Tibial nerve (tissue), 4 donors: Measurements from ENCODE around the gene GRM4. TPM values are rescaled to one million over a fixed set of nuclear protein-coding genes. Genes with fewer than 3 reads are reported as not detected.

ENCODE experiments used
- DNase-seq, 2 donors: peaks; one replicate each; pipeline ENCODE4 v3.0.0-alpha.2; 2019; ENCODE audit warnings: low spot score in 2 of 2
- H3K27ac ChIP-seq, 4 donors: fragments of 200-600 bp; sonication (generic) in 3 of 4; one replicate each; pipeline ENCODE4 v1.5.1; 2017 to 2019; ENCODE audit warnings: mild to moderate bottlenecking in 1 of 4
- H3K27me3 ChIP-seq, 2 donors: fragments of 200-600 bp; sonication (generic) in 1 of 2; one replicate each; pipeline versions ENCODE4 v1.5.1 to v1.6.0; 2017 to 2019
- H3K36me3 ChIP-seq, 3 donors: fragments of 200-600 bp; sonication (generic); one replicate each; pipeline ENCODE4 v1.5.1; 2018 to 2019
- H3K4me1 ChIP-seq, 4 donors: fragments of 200-600 bp; sonication (generic) in 3 of 4; one replicate each; pipeline ENCODE4 v1.5.1; 2017 to 2019
- H3K4me3 ChIP-seq, 4 donors: fragments of 200-600 bp; sonication (generic) in 3 of 4; one replicate each; pipeline ENCODE4 v1.5.1; 2017 to 2019; ENCODE audit warnings: mild to moderate bottlenecking in 1 of 4, moderate library complexity in 1 of 4
- H3K9me3 ChIP-seq, 4 donors: fragments of 200-600 bp; sonication (generic) in 3 of 4; one replicate each; pipeline ENCODE4 v1.5.1; 2017 to 2019
- CTCF ChIP-seq, 5 experiments: fragments of 200-600 bp in 3 of 5; fragments of 450-650 bp in 2 of 5; sonication (generic) in 3 of 5; IDR thresholded peaks; one replicate each; pipeline ENCODE4 v1.5.1; 2016 to 2019; ENCODE audit warnings: antibody characterized with exemption in 5 of 5, mild to moderate bottlenecking in 3 of 5, moderate library complexity in 2 of 5
- EP300 ChIP-seq, 2 donors: sonication (generic); formaldehyde crosslinking; IDR thresholded peaks; one replicate each; pipeline ENCODE4 v1.6.1; 2017; ENCODE audit warnings: antibody characterized with exemption in 2 of 2, mild to moderate bottlenecking in 1 of 2
- POLR2A ChIP-seq, 2 donors: fragments of 450-650 bp; IDR thresholded peaks; one replicate each; pipeline ENCODE4 v1.6.1; 2017; ENCODE audit warnings: antibody characterized with exemption in 2 of 2, mild to moderate bottlenecking in 2 of 2, moderate library complexity in 2 of 2
- WGBS, 2 donors: methylation state at CpG; one replicate each; pipeline ENCODE4 v1.1.5; 2018; 5-methylcytosine and 5-hydroxymethylcytosine counted together
- total RNA-seq, 4 donors: library from RNA; depleted of rRNA; stranded (reverse); fragments of >200 nt; gene quantifications; one replicate each; pipeline ENCODE4 v1.1.0, GENCODE V29; 2016

GRM4 gene
- total RNA-seq, 4 donors from 2014 or later, result not detected

GRCh38 chr6:34067814-34068213 is 78.1 kb downstream of the GRM4 start:
- H3K27me3 ChIP-seq, result peaks cover 0 to 65% of the 10 kb centered on the region in 2 donors
- H3K4me3 ChIP-seq, result no peak overlapping the region
- H3K9me3 ChIP-seq, result no peaks in the 10 kb centered on the region
- no peaks in the 10 kb centered on the region for H3K36me3 ChIP-seq
- no peak for TF ChIP-seq CTCF (IDR thresholded peaks at IDR 0.05)
- TF ChIP-seq POLR2A (IDR thresholded peaks at IDR 0.05), result no peak
- no peak for TF ChIP-seq EP300 (IDR thresholded peaks at IDR 0.05)
- H3K27ac ChIP-seq, result no peak overlapping the region
- 48 to 49% methylated on average over 9 to 13 of the region's 13 CpGs for WGBS, 2 donors
- no peak for DNase-seq
- peaks cover 0 to 9% (median 0%) of the 10 kb centered on the region in 4 donors for H3K4me1 ChIP-seq

GRCh38 chr6:34066772-34067770 is 78.8 kb downstream of the GRM4 start:
- peaks cover 0 to 69% of the 10 kb centered on the region in 2 donors for H3K27me3 ChIP-seq
- no peak for DNase-seq
- peaks cover 0 to 9% (median 0%) of the 10 kb centered on the region in 4 donors for H3K4me1 ChIP-seq
- H3K36me3 ChIP-seq, result no peaks in the 10 kb centered on the region
- TF ChIP-seq POLR2A (IDR thresholded peaks at IDR 0.05), result no peak
- TF ChIP-seq CTCF (IDR thresholded peaks at IDR 0.05), result no peak
- no peak for TF ChIP-seq EP300 (IDR thresholded peaks at IDR 0.05)
- no peak overlapping the region for H3K27ac ChIP-seq
- WGBS, 2 donors, result 52% methylated on average over 21 of the region's 21 CpGs
- no peaks in the 10 kb centered on the region for H3K9me3 ChIP-seq
- H3K4me3 ChIP-seq, result no peak overlapping the region

DNA sequence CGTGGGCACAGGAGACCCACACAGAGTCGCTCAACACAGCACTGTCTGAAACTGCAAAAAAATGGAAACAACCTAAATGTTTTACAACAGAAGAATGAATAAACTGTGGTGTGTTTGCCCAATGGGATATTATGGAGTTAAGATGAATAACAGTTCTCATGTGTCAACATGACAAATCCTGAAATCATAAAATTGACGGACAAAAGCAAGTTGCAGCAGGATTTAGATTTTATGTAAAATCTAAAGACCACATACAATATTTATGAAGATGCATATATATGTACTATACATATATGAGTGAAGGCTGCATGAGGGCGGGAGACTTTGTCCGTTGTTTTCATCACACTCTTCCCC is 79.7 kb downstream of the GRM4 start:
- Histone ChIP-seq H3K27me3 (peaks cover 0 to 73% of the 10 kb centered on the region in 2 donors), H3K9me3 (no peaks in the 10 kb centered on the region), H3K36me3 (no peaks in the 10 kb centered on the region), H3K27ac (no peak overlapping the region), H3K4me3 (no peak overlapping the region), H3K4me1 (peaks cover 0 to 9% (median 0%) of the 10 kb centered on the region in 4 donors)
- 55 to 60% methylated on average over 5 of the region's 5 CpGs for WGBS, 2 donors
- DNase-seq, result no peak
- no peak for TF ChIP-seq EP300 (IDR thresholded peaks at IDR 0.05)

DNA sequence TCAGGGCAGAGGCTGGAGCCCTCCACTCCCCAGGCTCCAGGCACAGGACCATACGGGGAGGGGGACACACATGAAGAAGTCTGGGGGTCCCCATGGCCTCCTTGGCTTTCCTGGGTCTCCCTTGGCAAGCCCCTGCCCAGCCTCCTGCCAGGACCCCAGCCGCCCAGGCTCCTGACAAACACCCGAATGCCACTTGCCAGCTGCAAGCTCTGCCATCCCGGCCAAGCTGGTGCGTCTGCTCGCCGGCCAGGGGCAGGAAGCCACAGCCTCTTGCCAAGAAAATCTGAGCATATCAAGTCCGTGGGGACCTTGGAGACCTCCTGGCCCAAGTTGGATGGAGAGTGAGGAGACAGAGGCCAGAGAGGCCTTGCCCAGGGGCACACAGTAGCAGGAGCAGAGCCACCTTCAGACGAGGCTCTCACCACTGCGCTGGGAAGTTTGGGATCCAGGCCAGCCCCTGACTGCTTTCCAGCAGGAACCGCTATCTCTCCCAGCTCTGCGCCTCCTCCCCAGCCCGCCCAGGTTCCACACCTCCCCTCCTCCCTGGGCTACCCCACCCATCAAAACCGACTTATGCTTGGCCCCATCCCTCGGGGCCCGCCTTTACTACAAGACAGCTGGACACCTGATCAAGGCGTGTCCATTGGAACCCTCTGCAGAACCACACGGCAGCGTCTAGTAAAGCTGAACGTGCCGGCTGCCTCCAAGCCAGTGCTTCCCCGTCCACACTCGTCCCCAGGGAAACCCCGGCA is 80.2 kb downstream of the GRM4 start:
- Histone ChIP-seq H3K9me3 (no peaks in the 10 kb centered on the region), H3K27me3 (peaks cover 0 to 73% of the 10 kb centered on the region in 2 donors), H3K27ac (no peak overlapping the region), H3K36me3 (no peaks in the 10 kb centered on the region), H3K4me3 (no peak overlapping the region), H3K4me1 (peaks cover 0 to 9% (median 0%) of the 10 kb centered on the region in 4 donors)
- no peak for DNase-seq
- no peak for TF ChIP-seq EP300 (IDR thresholded peaks at IDR 0.05)
- no peak for TF ChIP-seq CTCF (IDR thresholded peaks at IDR 0.05)
- no peak for TF ChIP-seq POLR2A (IDR thresholded peaks at IDR 0.05)
- 38 to 59% methylated on average over 24 of the region's 24 CpGs for whole genome bisulfite sequencing, 2 donors

- Histone ChIP-seq H3K27me3 (peaks cover 0 to 73% of the 10 kb centered on the region in 2 donors), H3K4me3 (no peak overlapping the region), H3K9me3 (no peaks in the 10 kb centered on the region), H3K4me1 (peaks cover 0 to 9% (median 0%) of the 10 kb centered on the region in 4 donors), H3K36me3 (no peaks in the 10 kb centered on the region), H3K27ac (no peak overlapping the region)
- no peak for TF ChIP-seq CTCF (IDR thresholded peaks at IDR 0.05)
- no peak for TF ChIP-seq POLR2A (IDR thresholded peaks at IDR 0.05)
- WGBS, 2 donors, result 62 to 64% methylated on average over 7 of the region's 7 CpGs
- no peak for DNase-seq
Measured at GRCh38 chr6:34064675-34065074, 81.2 kb downstream of the GRM4 start.
